Tibial artery (tissue), 4 donors: Measurements from ENCODE around the gene GGT6.
"Not testable (repeated sequence)": the region's sequence is repeated elsewhere in the genome, so short reads cannot be mapped to it uniquely, and the experiment has no call there.

Experiments used
- DNase-seq, 2 donors: peaks; one replicate each; pipeline ENCODE4 v3.0.0-alpha.2; 2019
- H3K27ac ChIP-seq, 2 donors: fragments of 200-600 bp; sonication (generic) in 1 of 2; 1 replicate in 1 of 2; 2 replicates in 1 of 2; pipeline ENCODE4 v1.5.1; 2018 to 2019; ENCODE audit warnings: mild to moderate bottlenecking in 1 of 2
- H3K27me3 ChIP-seq, 2 donors: fragments of 200-600 bp; sonication (generic) in 1 of 2; one replicate each; pipeline versions ENCODE4 v1.5.1 to v1.6.0; 2016 to 2019
- H3K36me3 ChIP-seq, 3 donors: fragments of 200-600 bp; sonication (generic) in 2 of 3; one replicate each; pipeline ENCODE4 v1.5.1; 2016 to 2019; ENCODE audit warnings: mild to moderate bottlenecking in 2 of 3
- H3K4me1 ChIP-seq, 4 donors: fragments of 200-600 bp; sonication (generic) in 2 of 4; 1 replicate in 3 of 4; 2 replicates in 1 of 4; pipeline ENCODE4 v1.5.1; 2016 to 2019
- H3K4me3 ChIP-seq, 2 donors: fragments of 200-600 bp; sonication (generic) in 1 of 2; 1 replicate in 1 of 2; 2 replicates in 1 of 2; pipeline ENCODE4 v1.5.1; 2018 to 2019; ENCODE audit warnings: mild to moderate bottlenecking in 2 of 2
- H3K9me3 ChIP-seq, 3 donors: fragments of 200-600 bp; sonication (generic) in 1 of 3; one replicate each; pipeline ENCODE4 v1.5.1; 2016 to 2019
- intact Hi-C: fragments of 100-400 bp; cut with DNase I; formaldehyde crosslinking; loops from one replicate; pipeline ENCODE4 v1.15.0; 2023; ENCODE audit warnings: low total_unique reads
- TF ChIP-seq, protein P1 (sequence below), 2 experiments: fragments of 200-600 bp in 1 of 2; fragments of 450-650 bp in 1 of 2; IDR thresholded peaks; one replicate each; pipeline ENCODE4 v1.5.1; 2017 to 2019; ENCODE audit warnings: antibody characterized with exemption in 2 of 2, mild to moderate bottlenecking in 1 of 2, moderate library complexity in 1 of 2

Gene GGT6

GRCh38 chr17:4582691-4583090 is 22.3 kb upstream of the GGT6 start:
- H3K4me1 ChIP-seq = peaks cover 0 to 16% (median 14%) of the 10 kb centered on the region in 4 donors

DNA sequence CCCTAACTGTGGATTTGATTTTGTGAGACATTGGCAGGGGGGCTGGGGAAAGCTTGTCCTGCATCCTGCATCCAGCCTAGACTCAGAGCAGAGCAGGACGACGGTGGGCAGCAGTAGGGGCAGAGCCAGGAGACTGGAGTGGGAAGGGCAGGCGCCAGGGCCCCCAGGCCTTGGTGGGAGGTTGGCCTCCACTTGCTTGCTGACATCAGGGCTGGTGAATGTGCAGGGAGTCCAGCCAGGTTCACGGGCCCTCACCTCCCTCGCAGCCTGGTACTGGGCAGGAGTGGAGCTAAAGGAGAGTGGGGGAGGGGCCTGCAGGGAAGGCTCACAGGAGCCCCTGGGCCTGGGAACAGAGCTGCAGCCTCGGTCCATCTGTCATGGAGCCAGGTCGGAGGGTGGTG is 21.7 kb upstream of the GGT6 start:
- Histone ChIP-seq H3K4me3 (no peak overlapping the region), H3K36me3 (no peaks in the 10 kb centered on the region), H3K27me3 (peaks cover 0 to 66% of the 10 kb centered on the region in 2 donors), H3K4me1 (peaks cover 0 to 16% (median 14%) of the 10 kb centered on the region in 4 donors), H3K9me3 (no peaks in the 10 kb centered on the region), H3K27ac (no peak overlapping the region)
- intact Hi-C loops = no loop called here
- TF ChIP-seq, protein P1, sequence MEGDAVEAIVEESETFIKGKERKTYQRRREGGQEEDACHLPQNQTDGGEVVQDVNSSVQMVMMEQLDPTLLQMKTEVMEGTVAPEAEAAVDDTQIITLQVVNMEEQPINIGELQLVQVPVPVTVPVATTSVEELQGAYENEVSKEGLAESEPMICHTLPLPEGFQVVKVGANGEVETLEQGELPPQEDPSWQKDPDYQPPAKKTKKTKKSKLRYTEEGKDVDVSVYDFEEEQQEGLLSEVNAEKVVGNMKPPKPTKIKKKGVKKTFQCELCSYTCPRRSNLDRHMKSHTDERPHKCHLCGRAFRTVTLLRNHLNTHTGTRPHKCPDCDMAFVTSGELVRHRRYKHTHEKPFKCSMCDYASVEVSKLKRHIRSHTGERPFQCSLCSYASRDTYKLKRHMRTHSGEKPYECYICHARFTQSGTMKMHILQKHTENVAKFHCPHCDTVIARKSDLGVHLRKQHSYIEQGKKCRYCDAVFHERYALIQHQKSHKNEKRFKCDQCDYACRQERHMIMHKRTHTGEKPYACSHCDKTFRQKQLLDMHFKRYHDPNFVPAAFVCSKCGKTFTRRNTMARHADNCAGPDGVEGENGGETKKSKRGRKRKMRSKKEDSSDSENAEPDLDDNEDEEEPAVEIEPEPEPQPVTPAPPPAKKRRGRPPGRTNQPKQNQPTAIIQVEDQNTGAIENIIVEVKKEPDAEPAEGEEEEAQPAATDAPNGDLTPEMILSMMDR (IDR thresholded peaks at IDR 0.05) = no peak
- no peak for DNase-seq

More at GRCh38 chr17:4582691-4583090, 22.3 kb upstream of the GGT6 start:
- DNase-seq = no peak
- intact Hi-C loops = no loop called here
- no peaks in the 10 kb centered on the region for H3K36me3 ChIP-seq
- peaks cover 0 to 61% of the 10 kb centered on the region in 2 donors for H3K27me3 ChIP-seq
- no peak overlapping the region for H3K27ac ChIP-seq
- no peaks in the 10 kb centered on the region for H3K9me3 ChIP-seq
- H3K4me3 ChIP-seq = no peak overlapping the region
- TF ChIP-seq, protein P1 (IDR thresholded peaks at IDR 0.05) = no peak

DNA sequence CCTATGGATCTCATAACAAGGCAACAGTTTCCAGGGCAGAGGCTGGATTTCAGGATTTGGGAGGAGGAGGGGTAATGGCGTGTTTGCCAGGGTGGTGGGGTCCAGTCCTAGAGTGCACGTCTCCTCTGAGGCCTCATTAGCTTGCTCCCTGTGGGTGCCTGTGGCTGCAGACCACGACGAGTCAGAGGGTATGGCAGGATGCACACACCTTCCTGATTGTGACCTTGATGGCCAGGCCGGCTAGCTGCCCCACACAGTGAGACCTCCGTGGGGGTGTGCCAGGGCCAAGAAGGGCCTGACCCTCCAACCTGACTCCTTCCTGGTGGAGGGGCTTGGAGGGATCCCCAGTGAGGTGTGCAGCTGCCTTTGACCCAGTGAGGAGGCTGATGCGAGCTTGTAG is 19.9 kb upstream of the GGT6 start:
- Histone ChIP-seq H3K4me3 (no peak overlapping the region), H3K27me3 (peaks cover 0 to 65% of the 10 kb centered on the region in 2 donors), H3K4me1 (peaks cover 0 to 16% (median 14%) of the 10 kb centered on the region in 4 donors), H3K27ac (no peak overlapping the region), H3K36me3 (no peaks in the 10 kb centered on the region), H3K9me3 (no peaks in the 10 kb centered on the region)
- TF ChIP-seq, protein P1 (IDR thresholded peaks at IDR 0.05) = no peak
- no peak for DNase-seq
- intact Hi-C loops = no loop called here

DNA sequence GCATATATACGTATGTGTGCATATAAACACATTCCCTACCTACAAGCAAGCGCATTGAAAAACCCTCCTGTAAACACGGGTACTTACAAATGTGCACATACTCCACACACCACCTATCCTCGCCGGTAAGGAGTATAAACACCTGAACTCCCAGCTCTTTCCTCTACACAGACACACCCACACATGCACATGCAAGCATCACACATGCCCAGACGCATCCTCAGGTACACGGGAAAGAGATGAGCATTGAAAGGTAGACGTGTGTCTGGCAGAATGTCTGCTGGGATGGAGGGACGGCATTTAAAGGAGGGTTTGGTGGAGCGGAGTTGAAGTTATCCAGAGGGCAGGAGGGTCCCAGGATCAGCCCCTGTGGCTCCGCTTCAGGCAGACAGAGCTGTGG is 19.3 kb upstream of the GGT6 start:
- H3K4me1 ChIP-seq = peaks cover 0 to 11% (median 11%) of the 10 kb centered on the region in 4 donors
- intact Hi-C loops = no loop called here
- H3K4me3 ChIP-seq = no peak overlapping the region
- TF ChIP-seq, protein P1 (IDR thresholded peaks at IDR 0.05) = no peak
- peaks cover 0 to 59% of the 10 kb centered on the region in 2 donors for H3K27me3 ChIP-seq
- no peaks in the 10 kb centered on the region for H3K9me3 ChIP-seq
- H3K27ac ChIP-seq = no peak overlapping the region
- DNase-seq = no peak
- H3K36me3 ChIP-seq = no peaks in the 10 kb centered on the region

DNA sequence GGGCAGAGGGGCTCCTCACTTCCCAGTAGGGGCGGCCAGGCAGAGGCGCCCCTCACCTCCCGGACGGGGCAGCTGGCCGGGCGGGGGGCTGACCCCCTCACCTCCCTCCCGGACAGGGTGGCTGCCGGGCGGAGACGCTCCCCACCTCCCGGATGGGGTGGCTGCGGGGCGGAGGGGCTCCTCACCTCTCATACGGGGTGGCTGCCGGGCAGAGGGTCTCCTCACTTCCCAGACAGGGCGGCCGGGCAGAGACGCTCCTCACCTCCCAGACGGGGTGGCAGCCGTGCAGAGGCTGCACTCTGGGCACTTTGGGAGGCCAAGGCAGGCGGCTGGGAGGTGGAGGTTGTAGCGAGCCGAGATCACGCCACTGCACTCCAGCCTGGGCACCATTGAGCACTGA is 18.0 kb upstream of the GGT6 start:
- H3K36me3 ChIP-seq, H3K4me3 ChIP-seq, H3K4me1 ChIP-seq, H3K27ac ChIP-seq, DNase-seq, intact Hi-C loops, H3K9me3 ChIP-seq: not testable (repeated sequence)
- H3K27me3 ChIP-seq = peaks cover 0 to 46% of the 10 kb centered on the region in 2 donors

DNA sequence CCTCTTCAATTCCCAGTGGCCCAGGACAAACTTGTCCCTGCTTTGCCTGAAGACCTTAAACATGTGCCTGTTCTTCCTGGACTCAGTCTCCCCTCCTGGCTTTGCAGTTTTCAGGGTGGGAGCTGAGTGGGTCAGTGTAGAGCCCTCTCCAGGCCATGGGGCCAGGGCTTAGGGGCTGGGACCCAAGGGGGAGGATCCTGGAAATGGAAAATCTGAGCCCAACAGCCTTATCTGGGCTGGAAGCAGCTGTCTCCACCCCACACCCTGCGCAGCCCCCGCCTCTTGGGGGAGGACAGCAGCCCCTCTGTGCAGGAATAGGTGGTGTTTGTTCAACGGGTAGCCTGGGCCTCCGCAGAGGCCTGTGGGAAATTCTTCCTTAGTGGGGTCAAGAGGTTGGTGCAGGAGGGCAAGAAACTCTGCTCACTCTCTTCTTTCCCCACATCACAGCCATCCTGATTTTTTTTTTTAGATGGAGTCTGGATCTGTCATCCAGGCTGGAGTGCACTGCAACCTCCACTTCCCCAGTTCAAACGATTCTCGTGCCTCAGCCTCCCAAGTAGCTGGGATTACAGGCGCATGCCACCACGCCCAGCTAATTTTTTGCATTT is 17.1 kb upstream of the GGT6 start:
- no peak for DNase-seq
- intact Hi-C loops = no loop called here

More for the DNA sequence above, 17.1 kb upstream of the GGT6 start:
- Histone ChIP-seq H3K27ac (no peak overlapping the region), H3K9me3 (no peaks in the 10 kb centered on the region), H3K36me3 (no peaks in the 10 kb centered on the region), H3K4me3 (no peak overlapping the region), H3K27me3 (peaks cover 0 to 37% of the 10 kb centered on the region in 2 donors), H3K4me1 (no peaks in the 10 kb centered on the region)
- TF ChIP-seq, protein P1 (IDR thresholded peaks at IDR 0.05) = no peak
